HFFc6 (cell line): ENCODE data around the gene GALP. TPM values are rescaled to one million over a fixed set of nuclear protein-coding genes. Genes with fewer than 3 reads are reported as not detected.

Source experiments
- DNase-seq: peaks from one replicate; pipeline ENCODE4 v3.0.0-alpha.2; 2018
- H3K27ac Mint-ChIP-seq: 2 replicates; pipeline ENCODE4 v1.8.0; 2020; ENCODE audit warnings: mild to moderate bottlenecking, mixed read lengths
- H3K27me3 Mint-ChIP-seq: 2 replicates; pipeline ENCODE4 v1.8.0; 2021; ENCODE audit warnings: mild to moderate bottlenecking, moderate library complexity, mixed read lengths; ENCODE audit not compliant: insufficient read depth
- H3K36me3 Mint-ChIP-seq: 2 replicates; pipeline ENCODE4 v1.8.0; 2021; ENCODE audit warnings: low read depth, mixed read lengths
- H3K4me1 Mint-ChIP-seq: 2 replicates; pipeline ENCODE4 v1.8.0; 2020; ENCODE audit warnings: low read depth, mixed read lengths
- H3K4me3 Mint-ChIP-seq: 2 replicates; pipeline ENCODE4 v1.8.0; 2020; ENCODE audit warnings: mild to moderate bottlenecking, moderate library complexity, mixed read lengths
- H3K9me3 Mint-ChIP-seq: 2 replicates; pipeline ENCODE4 v1.8.0; 2020; ENCODE audit warnings: mild to moderate bottlenecking, mixed read lengths
- total RNA-seq, 6 experiments: library from RNA; stranded (reverse); fragmentation: NEBNext Ultra II Directional; extraction: Animal tissue kit (Norgen Biotek cat#: 25700); gene quantifications; 2 replicates in 1 of 6; 3 replicates in 5 of 6; pipeline ENCODE4 v1.2.3, GENCODE V29; 2021
- TF ChIP-seq, protein P1 (sequence below): fragments of 200-600 bp; sonication (generic); IDR thresholded peaks from 2 replicates; pipeline ENCODE4 v1.5.0; 2021; ENCODE audit warnings: antibody characterized with exemption, mild to moderate bottlenecking

GALP gene
- total RNA-seq, 6 experiments from 2014 or later, result not detected

DNA sequence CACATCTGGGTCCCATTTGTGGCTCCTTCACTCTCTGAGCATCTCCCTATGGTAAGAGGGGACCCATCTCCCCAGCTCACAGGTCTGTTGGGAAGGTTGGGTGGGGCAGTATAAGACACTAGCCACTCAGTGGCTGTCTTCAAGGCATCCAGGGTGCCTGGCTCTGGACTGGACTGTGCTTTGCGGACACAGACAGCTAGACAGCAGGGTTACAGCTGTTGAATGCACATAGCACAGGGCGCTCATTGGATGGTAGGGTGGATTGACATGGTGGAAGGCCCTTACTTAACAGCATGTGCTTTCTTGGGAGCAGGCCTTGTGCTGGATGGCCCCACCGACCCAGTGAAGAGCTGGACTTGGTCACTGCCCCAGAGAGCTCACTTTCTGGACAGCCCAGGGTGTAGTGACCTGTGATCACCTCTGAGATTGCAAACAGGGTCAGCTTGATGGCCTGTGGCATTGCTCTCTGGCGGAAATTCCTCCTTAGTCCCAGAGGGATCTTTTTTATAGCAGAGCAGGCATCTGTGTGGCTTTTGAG, 32.8 kb upstream of the GALP start:
- H3K27me3 Mint-ChIP-seq, result peaks cover 2% of the 10 kb centered on the region; the same call in 1 of the 2 replicates
- H3K9me3 Mint-ChIP-seq, result no peaks in the 10 kb centered on the region
- TF ChIP-seq, protein P1, sequence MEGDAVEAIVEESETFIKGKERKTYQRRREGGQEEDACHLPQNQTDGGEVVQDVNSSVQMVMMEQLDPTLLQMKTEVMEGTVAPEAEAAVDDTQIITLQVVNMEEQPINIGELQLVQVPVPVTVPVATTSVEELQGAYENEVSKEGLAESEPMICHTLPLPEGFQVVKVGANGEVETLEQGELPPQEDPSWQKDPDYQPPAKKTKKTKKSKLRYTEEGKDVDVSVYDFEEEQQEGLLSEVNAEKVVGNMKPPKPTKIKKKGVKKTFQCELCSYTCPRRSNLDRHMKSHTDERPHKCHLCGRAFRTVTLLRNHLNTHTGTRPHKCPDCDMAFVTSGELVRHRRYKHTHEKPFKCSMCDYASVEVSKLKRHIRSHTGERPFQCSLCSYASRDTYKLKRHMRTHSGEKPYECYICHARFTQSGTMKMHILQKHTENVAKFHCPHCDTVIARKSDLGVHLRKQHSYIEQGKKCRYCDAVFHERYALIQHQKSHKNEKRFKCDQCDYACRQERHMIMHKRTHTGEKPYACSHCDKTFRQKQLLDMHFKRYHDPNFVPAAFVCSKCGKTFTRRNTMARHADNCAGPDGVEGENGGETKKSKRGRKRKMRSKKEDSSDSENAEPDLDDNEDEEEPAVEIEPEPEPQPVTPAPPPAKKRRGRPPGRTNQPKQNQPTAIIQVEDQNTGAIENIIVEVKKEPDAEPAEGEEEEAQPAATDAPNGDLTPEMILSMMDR, result no peak
- H3K27ac Mint-ChIP-seq, result no peak overlapping the region
- no peak for DNase-seq
- H3K36me3 Mint-ChIP-seq, result peaks cover 1% of the 10 kb centered on the region; the same call in 1 of the 2 replicates
- H3K4me3 Mint-ChIP-seq, result no peak overlapping the region
- peaks cover 22% of the 10 kb centered on the region for H3K4me1 Mint-ChIP-seq

DNA sequence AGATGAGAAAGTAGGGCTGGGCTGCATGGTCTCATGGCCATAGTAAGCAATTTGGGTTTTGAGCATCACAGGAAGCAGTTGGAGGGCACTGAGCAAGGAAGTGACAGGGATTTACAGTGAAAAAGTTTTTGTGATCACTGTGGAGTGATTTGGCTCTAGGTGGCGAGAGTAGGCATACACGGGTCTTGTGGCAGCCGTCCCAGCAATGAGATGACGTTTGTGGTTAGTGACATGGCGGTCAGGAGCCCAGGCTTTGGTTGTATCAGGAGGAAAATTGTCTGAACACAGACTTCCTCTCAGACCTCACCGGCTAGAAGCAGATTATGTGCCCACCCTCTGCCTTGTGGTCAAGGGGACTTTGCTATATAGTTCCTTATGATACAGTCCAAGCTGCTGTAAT, 31.4 kb upstream of the GALP start:
- no peak for DNase-seq
- Mint-ChIP-seq H3K27me3 (no peaks in the 10 kb centered on the region), H3K36me3 (peaks cover 11% of the 10 kb centered on the region), H3K9me3 (no peaks in the 10 kb centered on the region), H3K4me3 (no peak overlapping the region), H3K27ac (no peak overlapping the region), H3K4me1 (peaks cover 22% of the 10 kb centered on the region)
- TF ChIP-seq, protein P1, result no peak

DNA sequence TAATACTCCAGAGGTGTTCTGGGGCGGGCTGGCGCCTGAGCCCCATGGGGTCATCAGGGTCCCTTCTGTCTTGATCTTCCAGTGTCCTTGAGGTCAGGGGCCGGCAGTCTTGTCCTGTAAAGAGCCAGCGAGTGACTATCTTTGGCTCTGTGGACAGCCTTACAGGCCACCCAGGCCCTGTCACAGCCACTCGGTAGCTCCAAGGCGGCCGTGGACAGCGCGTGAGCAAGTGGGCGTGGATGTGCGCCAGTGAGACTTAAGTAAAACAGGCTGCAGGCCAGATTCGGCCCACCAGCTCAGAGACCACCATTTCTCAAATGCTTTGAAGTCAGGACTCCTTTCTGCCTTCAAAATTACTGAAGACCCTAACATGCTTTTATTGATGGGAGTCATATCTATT, 31.0 kb upstream of the GALP start:
- H3K9me3 Mint-ChIP-seq, result no peaks in the 10 kb centered on the region
- peaks cover 18% of the 10 kb centered on the region for H3K4me1 Mint-ChIP-seq
- TF ChIP-seq, protein P1, result no peak
- no peaks in the 10 kb centered on the region for H3K27me3 Mint-ChIP-seq
- peaks cover 15% of the 10 kb centered on the region for H3K36me3 Mint-ChIP-seq
- H3K27ac Mint-ChIP-seq, result no peak overlapping the region
- no peak for DNase-seq
- H3K4me3 Mint-ChIP-seq, result no peak overlapping the region

DNA sequence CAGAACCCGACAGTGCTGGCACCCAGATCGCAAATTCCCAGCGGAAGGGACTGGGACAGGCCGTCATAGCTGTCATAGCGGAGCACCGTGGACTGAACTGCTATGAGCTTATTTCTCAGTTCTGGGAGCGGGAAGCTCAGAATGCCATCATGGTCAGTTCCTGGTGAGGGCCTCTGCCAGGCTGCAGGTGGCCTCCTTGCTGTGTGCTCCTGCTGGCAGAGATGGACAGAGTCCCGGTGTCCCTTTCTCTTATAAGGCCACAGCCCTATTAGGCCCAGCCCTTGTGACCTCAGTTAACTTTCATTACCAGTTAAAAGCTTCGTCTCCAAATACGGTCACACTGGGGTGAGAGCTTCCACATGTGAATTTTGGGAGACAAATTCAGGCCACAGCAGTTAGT, 30.1 kb upstream of the GALP start:
- H3K9me3 Mint-ChIP-seq, result no peaks in the 10 kb centered on the region
- no peak overlapping the region for H3K27ac Mint-ChIP-seq
- H3K27me3 Mint-ChIP-seq, result peaks cover 2% of the 10 kb centered on the region; the same call in 1 of the 2 replicates
- peaks cover 19% of the 10 kb centered on the region for H3K36me3 Mint-ChIP-seq
- no peak for DNase-seq
- H3K4me3 Mint-ChIP-seq, result no peak overlapping the region
- peaks cover 11% of the 10 kb centered on the region for H3K4me1 Mint-ChIP-seq
- TF ChIP-seq, protein P1, result no peak

DNA sequence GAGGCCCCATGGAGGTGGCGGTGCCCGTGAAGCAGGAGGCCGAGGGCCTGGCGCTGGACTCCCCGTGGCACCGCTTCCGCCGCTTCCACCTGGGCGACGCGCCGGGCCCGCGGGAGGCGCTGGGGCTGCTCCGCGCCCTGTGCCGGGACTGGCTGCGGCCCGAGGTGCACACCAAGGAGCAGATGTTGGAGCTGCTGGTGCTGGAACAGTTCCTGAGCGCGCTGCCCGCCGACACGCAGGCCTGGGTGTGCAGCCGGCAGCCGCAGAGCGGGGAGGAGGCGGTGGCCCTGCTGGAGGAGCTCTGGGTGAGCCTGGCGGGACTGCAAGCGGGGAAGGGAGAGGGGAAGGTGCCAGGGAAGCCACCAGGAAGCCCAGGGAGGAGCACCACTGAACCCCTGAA, 28.9 kb upstream of the GALP start:
- no peak for DNase-seq
- TF ChIP-seq, protein P1, result no peak
- H3K27me3 Mint-ChIP-seq, result peaks cover 2% of the 10 kb centered on the region; the same call in 1 of the 2 replicates
- no peak overlapping the region for H3K27ac Mint-ChIP-seq
- H3K4me1 Mint-ChIP-seq, result peaks cover 9% of the 10 kb centered on the region
- peaks cover 19% of the 10 kb centered on the region for H3K36me3 Mint-ChIP-seq
- no peaks in the 10 kb centered on the region for H3K9me3 Mint-ChIP-seq
- no peak overlapping the region for H3K4me3 Mint-ChIP-seq

DNA sequence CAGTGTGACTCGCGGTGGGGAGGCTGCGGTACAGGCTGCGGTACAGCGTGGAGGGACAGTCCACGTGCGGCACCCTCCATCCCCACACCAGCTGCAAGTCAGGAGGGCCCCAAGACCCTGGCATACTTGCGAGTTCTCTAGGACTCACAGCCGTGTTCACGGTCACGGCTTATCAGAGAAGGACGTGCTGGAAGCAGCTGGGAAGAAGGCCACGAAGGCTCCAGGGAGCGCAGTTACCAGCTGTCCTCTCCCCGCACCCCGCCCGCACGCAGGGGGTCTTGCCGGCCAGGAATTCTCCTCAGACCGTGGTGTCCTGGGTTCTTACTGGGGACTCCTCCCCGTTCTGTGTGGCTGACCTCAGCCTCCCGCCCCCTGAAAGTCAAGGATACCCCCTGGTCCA, 28.5 kb upstream of the GALP start:
- 0 out of 2 replicates have a peak, but pooled peaks cover 6% of the 10 kb centered on the region for H3K4me1 Mint-ChIP-seq

More for the DNA sequence above, 28.5 kb upstream of the GALP start:
- no peak for DNase-seq
- H3K27me3 Mint-ChIP-seq, result peaks cover 2% of the 10 kb centered on the region; the same call in 1 of the 2 replicates
- no peak overlapping the region for H3K27ac Mint-ChIP-seq
- TF ChIP-seq, protein P1, result no peak
- H3K9me3 Mint-ChIP-seq, result no peaks in the 10 kb centered on the region
- H3K36me3 Mint-ChIP-seq, result peaks cover 19% of the 10 kb centered on the region
- H3K4me3 Mint-ChIP-seq, result no peak overlapping the region
